Vein endothelial cell (primary cell): ENCODE measurements around the gene LLGL2. TPM values are rescaled to one million over a fixed set of nuclear protein-coding genes. Genes with fewer than 3 reads are reported as not detected.

Experiments
- total RNA-seq: library from RNA; depleted of rRNA; stranded (reverse); fragments of >200 nt; gene quantifications from 2 replicates; pipeline ENCODE4 v1.2.3, GENCODE V29; 2012

LLGL2 gene, protein sequence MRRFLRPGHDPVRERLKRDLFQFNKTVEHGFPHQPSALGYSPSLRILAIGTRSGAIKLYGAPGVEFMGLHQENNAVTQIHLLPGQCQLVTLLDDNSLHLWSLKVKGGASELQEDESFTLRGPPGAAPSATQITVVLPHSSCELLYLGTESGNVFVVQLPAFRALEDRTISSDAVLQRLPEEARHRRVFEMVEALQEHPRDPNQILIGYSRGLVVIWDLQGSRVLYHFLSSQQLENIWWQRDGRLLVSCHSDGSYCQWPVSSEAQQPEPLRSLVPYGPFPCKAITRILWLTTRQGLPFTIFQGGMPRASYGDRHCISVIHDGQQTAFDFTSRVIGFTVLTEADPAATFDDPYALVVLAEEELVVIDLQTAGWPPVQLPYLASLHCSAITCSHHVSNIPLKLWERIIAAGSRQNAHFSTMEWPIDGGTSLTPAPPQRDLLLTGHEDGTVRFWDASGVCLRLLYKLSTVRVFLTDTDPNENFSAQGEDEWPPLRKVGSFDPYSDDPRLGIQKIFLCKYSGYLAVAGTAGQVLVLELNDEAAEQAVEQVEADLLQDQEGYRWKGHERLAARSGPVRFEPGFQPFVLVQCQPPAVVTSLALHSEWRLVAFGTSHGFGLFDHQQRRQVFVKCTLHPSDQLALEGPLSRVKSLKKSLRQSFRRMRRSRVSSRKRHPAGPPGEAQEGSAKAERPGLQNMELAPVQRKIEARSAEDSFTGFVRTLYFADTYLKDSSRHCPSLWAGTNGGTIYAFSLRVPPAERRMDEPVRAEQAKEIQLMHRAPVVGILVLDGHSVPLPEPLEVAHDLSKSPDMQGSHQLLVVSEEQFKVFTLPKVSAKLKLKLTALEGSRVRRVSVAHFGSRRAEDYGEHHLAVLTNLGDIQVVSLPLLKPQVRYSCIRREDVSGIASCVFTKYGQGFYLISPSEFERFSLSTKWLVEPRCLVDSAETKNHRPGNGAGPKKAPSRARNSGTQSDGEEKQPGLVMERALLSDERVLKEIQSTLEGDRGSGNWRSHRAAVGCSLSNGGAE
- total RNA-seq, result 3.7 and 4.6 TPM in 2 replicates

DNA sequence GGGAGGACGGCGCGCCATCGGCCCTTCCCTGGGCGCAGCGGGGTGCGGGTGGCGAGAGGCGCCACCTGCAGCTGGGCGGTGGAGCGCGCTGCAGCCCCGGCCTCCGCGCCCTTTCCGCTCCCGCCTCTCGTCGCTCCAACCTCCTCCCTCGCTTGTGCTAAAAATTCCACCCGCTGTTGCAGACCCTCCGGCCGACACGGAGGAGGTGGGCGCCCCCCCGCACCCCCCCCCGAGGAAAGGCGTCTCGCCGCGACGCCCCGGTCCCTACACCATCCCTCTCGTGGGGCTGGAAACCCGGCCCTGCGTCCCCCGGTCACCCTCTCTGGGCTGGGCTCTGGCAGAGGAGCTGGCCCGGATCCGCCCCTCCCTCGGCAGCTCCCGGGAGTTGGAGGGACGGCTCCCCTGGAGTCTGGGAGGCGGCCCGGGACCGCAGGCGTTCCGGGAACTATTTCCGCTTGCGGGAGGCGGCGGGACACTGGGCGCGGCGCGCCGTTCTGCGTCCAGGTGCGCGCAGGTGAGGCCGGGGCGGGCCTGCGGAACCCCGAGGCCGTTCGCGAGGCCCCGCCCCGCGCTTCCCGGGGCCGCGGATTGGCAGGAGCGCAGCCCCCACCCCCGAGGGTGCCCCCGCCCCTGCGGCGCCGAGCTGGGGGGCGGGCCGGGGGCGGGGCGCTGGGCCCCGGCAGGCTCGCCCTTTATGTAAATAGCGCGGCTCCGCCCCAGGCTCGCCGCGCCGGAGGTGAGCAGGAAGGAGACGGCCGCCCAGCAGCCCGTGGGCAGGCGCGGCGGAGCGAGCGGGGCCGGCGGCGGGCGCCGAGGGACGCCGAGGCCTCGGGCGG is at the start of gene LLGL2:
LLGL2 (plus strand) TSS at position 728 of the 836 bp plus-strand sequence. CDS start 17,730 bp downstream, outside the sequence.

DNA sequence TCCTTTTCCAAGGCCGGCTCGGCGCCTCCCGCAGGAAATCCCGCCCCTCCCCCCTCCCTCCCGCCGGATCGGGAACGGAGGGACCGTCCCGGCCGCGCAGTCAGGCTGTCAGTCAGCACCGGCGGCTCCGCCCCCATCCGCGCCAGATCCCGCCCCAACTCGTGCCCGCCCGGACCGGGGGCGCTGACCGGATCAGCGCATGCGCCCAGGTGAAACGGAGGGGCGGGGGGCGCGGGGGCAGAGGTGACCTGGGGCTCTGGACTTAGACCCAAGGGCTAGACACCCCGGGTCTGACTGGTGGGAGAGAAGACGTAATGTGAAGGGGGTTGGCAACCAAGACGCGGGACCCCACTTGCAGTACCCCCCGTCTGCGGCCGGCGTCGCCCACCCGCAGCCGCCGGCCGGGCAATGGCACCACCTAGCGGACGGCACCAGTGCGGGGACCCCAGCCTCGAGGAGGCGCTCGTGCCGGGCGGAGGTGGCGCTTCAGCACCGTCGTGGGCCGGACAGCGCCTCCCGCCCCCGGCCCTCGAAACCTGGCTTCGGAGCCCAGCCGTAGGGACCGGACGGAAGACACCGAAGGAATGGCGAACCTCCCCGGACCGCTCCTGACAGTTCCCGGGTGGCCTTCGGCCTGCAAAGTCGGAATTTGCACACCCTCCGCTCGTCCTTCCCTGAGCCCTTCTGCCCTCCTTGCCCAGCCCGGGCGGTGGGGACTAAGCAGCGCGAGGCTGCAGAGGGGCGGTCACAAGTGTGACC is 9.8 kb upstream of the LLGL2 start, which contains the start of gene CASKIN2:
CASKIN2 (minus strand) TSS at position 42 of the 759 bp plus-strand sequence. CDS start 1,733 bp downstream, outside the sequence.

DNA sequence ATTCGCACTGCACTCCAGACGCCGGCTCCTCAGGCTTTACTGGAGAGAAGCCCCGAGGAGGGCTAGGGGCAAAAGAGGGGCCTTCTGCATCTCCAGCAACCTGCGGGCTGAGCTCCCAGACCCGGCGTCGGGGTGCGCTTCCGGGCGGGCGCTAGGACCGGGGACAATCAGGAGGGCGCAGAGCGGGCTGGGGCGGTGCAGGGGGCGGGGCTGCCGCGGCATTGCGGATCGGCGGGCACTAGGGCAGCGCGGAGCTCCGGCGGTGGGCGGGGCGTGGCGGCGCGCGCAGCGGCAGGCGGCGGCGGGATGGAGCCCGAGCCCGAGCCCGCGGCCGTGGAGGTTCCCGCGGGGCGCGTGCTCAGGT is 9.3 kb upstream of the LLGL2 start, which contains the start of gene TSEN54:
TSEN54 (plus strand) TSS at position 274 of the 364 bp plus-strand sequence; CDS start at position 307, 33 bp downstream.

DNA sequence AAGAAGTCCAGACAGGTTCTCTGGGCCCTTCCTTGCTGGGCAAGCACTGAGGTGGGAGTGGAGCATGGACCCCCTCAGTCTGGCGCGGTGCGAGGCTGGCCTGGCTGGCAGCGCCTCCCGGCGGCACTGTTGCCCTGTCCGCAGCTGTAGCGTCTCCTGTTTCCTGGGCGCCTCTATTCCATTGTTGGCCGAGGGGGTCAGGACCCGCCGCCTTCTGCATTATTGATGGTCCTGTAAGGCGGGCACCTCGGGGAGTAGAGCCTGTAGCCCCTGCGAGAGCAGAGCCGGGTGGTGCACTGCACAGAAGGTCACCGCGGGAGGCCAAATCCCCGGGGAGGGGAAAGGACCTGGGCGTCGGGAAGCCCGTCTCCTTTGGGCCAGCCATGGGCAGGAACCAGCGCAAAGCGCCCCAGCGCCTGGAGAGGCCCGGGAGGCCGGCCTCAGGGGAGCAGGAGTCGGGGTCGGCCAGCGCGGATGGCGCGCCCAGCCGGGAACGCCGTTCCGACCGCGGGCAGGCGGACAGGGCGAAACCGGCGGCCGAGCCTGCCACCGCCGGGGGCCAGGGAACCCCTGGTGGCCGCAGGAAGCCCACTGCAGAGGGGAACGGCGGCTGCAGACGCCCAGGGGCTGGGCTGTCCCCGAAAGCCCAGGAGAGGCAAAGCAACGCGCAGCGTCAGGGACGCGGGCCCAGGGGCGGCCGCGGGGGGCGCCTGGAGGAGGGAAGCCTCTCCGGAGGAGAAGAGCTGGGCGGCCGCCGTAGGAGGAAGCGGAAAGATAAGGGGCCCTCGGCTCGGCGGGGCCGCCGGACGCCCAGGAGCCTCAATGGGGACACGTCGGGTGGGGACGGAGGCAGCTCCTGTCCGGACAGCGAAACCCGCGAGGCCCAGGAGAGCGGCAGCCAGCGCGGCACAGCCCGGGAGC is 62.4 kb downstream of the LLGL2 start, which contains the start of gene MYO15B:
MYO15B (plus strand) TSS at position 126 of the 921 bp plus-strand sequence; CDS start at position 384, 258 bp downstream.

Other genes starting within 250 kb of the LLGL2 start
- 10.1 and 13.5 TPM in 2 replicates for gene SLC25A19, start 236.3 kb upstream of the LLGL2 start, total RNA-seq
- gene GRB2, start 120.0 kb upstream of the LLGL2 start, total RNA-seq, result 105 and 113 TPM in 2 replicates
- gene TMEM94, start 69.1 kb upstream of the LLGL2 start, total RNA-seq, result 42.9 and 56.2 TPM in 2 replicates
- gene CASKIN2, start 10.2 kb upstream of the LLGL2 start, total RNA-seq, result 18.6 and 21.3 TPM in 2 replicates
- gene TSEN54, start 9.2 kb upstream of the LLGL2 start, total RNA-seq, result 9.8 and 10.0 TPM in 2 replicates
- 17.4 and 17.6 TPM in 2 replicates for gene MYO15B, start 62.1 kb downstream of the LLGL2 start, total RNA-seq
- under 0.01 and 0.10 TPM in 2 replicates for gene SMIM5, start 107.7 kb downstream of the LLGL2 start, total RNA-seq
- 16.3 and 18.1 TPM in 2 replicates for gene RECQL5, start 141.5 kb downstream of the LLGL2 start, total RNA-seq
- 70.9 and 71.3 TPM in 2 replicates for gene SAP30BP, start 141.6 kb downstream of the LLGL2 start, total RNA-seq
- gene ITGB4, start 195.8 kb downstream of the LLGL2 start, total RNA-seq, result 6.1 and 50.0 TPM in 2 replicates
- 50.5 and 65.7 TPM in 2 replicates for gene GALK1, start 239.5 kb downstream of the LLGL2 start, total RNA-seq